ENCODE data around the gene ECE1. TPM values are rescaled to one million over a fixed set of nuclear protein-coding genes. Genes with fewer than 3 reads are reported as not detected.
"Not testable (repeated sequence)": the region's sequence is repeated elsewhere in the genome, so short reads cannot be mapped to it uniquely, and the experiment has no call there.

ECE1 gene
- total RNA-seq, 1 experiment from 2014 or later: 65.8 TPM

DNA sequence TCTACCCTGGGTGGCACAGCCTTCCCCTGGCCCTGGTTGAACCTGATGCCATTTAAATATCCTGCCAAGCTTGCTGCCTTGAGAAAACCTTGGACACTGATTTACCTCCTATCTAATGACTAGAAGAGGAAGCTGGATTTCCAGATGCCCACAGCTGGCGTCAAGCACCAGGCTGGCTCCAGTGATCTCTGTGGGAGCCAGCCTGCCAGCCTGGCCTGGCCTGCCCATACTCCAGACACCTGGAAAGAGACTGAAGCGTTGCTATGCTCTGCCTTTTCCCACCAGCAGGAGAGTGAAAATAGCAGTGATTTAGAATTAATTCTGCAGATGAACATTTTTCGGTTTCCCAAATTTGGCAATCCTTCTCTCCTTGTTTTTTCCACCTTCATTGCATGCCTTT, 102.0 kb downstream of the ECE1 start:
- DNase-seq (ENCODE audit: low spot score): no peak

DNA sequence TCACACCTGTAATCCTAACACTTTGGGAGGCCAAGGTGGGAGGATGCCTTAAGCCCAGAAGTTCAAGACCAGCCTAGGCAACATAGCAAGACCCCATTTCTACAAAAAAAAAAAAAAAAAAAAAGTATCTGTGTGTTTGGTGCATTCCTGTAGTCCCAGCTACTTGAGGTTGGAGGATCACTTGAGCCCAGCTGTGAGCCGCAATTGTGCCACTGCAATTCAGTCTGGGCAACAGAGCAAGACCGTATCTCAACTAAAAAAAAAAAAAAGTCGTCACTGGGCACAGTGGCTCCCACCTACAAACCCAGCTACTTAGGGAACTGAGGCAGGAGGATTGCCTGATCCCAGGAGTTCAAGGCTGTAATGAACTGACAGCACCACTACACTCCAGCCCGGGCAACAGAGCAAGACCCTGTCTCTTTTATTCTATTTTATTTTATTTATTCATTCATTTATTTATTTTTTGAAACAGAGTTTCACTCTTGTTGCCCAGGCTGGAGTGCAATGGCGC, 105.0 kb downstream of the ECE1 start:
- no peak for DNase-seq (ENCODE audit: low spot score)

DNA sequence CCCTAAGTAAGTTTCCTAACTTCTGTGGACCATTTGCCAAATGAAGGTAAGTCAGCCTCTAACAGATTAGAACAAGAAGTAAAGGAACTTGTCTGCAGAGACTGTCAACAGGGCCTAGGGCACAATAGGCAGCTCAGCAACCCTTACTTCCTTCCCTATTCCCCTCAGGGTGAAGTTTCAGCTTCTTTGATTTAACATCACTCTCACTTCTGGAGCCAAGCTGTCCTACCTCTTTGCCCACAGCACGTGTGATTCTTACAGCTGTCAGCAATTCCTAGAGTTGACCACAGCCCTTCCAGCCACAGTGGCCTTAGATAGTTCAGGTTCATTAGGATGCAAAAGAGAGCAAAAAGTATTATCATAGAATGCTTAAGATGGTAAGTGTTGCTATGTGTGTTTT, 106.0 kb downstream of the ECE1 start:
- no peak for DNase-seq (ENCODE audit: low spot score)

DNA sequence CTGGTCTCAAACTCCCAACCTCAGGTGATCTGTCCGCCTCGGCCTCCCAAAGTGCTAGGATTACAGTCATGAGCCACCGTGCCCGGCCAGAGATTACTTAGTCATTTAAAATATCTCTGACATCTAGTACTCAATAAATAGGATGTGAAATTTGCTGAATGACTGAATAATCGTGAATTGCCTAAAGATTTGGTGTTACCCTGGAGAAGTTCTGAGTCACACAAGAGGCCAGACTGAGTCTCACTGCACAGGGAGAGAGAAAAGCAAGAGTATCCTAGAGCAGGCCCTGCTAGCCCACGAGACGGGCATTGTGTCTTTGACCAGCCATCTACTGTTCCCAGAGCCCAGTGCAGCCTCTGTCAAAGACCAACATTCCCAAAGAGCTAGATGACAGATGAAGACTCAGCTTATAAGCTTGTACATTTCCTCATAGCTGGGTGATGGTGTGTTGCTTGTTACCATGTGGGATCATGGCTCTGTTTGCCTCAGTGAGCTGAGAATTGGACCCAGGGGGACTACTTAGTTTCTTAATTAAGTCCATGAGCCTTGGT, 108.0 kb downstream of the ECE1 start:
- no peak for DNase-seq (ENCODE audit: low spot score)

DNA sequence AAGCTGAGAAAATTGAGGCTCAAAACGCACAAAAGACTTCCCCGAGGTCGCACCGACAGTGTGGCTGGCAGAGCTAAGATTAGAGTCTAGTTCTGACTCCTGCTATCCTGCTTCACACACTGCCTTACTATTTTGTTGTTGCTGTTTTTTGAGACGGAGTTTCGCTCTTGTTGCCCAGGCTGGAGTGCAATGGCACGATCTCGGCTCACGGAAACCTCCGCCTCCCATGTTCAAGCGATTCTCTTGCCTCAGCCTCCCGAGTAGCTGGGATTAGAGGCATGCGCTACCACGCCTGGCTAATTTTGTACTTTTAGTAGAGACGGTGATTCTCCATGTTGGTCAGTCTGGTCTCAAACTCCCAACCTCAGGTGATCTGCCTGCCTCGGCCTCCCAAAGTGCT, 112.0 kb downstream of the ECE1 start:
- DNase-seq (ENCODE audit: low spot score): not testable (repeated sequence)

DNA sequence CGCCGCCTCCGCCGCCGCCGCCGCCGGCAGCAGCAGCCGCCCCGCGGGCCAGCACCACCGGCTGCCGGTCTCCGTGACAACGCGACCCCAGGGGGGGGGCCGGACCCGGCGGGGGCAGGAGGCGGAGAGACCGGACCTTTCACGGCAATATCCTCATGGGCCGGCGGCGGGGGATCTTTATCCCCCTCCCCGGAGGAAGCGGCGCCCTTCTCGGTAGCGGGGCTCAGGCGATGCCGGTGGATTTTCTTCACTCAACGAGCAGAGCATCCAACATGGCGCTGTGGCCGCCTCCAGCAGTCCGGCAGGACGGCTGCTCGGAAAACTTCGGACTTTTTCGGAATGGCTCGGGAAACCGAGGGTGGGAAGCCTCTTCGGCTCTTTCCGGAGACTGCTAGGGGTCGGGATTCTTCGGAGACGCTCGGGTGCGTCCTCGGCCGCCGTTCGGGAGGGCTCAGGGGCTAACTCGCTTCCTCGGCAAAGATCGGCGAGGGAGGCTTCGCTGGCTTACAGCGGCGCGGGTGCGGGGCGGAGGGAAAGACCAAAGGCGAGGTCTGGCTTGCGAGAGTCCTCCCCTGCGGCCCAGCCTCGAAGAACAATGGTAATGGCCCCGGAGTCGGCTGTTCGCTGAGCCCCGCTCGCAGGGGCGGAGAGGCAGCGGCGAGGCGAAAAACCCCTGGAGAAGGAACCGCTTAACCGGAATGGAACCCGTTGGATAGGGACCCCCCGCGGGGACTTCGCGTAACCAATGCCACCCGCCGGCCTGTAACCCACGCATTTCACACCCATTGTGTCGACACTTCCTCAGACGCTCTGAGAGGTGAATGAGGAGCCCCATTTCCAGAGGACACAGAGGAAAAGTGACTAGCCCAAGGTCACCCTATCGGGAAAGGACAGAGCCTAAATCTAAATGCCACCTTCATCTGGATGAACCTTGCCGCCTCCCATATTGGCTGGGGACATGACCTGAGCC, 113.4 kb downstream of the ECE1 start, which contains the start of gene EIF4G3:
TSS of gene EIF4G3 (minus strand) at position 312 of the 970 bp plus-strand sequence. CDS start 174,155 bp downstream, outside the sequence.
- peak; percentile 84 for DNase-seq (ENCODE audit: low spot score)

DNA sequence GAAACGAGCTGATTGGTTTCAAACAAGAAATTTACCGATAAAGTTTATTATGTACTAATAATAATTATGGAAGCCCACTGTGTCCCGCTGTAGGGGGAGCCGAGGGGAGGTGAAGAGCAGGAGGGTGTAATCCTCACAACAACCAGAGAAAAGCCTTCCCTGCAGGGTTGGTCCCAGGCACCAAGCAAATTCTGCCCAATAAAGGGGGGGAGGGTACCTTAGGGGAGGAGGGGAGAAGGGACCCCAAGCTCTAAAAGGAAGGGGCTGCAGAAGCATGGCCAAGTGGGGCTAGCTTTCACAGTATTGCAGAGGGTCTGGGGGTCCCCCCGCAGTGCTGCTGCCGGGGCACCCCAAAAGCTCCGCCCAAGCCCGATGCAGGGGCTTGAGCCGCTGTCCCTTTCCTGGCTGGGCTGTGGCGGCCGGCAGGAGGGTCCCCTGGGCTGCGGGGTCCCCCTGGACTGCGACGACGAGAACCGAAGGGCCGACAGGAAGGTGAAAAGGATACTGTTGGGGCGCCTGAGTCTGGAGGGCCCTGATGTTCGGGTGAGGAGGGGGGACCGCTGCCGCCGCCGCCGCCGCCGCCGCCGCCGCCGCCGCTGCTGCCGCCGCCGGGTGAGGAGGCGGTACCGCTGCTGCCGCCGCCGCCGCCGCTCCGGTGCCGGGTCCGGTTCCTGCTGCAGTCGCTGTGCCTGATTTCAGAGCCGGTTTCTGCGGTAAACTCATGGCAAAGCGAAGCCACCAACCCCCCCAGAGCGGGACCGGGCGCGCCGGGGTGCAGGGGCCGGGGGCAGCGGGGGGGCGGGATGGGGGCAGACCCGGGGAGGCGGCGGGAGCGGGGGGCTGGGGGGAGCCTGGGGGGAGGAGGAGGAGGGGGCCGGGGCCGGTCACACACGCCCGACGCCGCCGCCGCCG, 114.3 kb downstream of the ECE1 start:
- no peak for DNase-seq (ENCODE audit: low spot score)

DNA sequence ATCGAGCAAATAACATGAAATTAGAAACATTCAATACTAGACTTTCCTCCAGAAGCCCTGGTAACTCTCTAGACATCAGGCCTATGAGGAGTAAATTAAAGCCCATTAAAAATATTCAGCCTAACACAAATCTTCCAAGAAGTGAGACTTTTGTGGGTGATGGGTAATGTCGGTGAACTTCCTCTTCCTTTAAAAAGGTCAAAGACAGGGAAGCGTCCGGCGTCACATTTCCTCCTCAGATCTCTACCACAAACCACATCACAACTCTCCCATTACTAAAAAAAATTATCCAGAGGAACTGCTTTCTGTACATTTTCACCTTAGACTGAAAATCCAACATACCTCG, 115.0 kb downstream of the ECE1 start:
- DNase-seq (ENCODE audit: low spot score): peak; percentile 11

DNA sequence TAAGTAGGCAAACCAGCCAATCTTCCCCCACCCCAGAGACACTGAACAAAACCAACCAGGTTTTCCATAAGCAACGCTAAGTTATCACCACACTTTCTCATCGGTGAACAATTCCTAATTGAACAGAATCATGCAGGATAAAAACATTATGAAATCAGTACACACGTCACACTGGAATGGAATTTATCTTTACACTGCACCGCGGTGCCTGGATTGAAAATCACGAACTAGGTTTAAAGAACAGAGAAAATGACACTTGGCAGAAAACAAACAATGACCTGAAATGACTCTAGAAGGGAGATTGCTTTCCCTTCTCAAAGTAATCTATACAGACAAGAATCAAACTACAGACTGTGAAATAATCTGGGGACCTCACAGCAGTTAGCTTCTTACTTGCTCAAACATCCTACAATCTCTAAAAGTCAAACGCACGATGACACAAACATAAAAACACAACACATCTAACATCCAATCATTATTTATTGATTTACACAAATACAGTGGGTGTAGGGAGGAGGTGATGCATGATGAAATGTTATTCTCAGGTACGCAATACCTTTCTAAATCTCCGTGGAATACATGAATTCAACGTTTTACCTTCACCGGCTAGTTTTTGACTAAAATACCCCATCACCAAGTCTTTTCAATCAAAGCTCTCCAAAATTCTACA, 115.5 kb downstream of the ECE1 start:
- no peak for DNase-seq (ENCODE audit: low spot score)

DNA sequence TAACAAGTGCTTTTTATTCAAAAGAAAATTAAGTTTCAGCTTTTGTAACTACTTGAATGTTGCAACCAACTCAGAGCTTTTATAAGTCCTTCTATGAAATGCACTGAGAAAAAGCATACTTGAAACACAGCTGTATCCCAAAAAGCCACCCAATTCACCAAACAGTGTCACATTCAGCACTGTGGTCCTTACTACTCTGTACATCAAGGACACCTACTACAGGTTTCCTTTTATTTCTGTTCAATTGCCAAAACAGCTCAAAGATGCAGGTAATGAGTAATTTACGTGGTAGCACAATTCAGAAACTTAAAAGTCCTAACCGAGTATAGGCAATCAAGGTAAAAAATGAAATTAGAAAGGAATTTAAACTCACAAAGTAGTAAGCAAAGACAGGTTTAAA, 116.0 kb downstream of the ECE1 start:
- DNase-seq (ENCODE audit: low spot score): no peak

DNA sequence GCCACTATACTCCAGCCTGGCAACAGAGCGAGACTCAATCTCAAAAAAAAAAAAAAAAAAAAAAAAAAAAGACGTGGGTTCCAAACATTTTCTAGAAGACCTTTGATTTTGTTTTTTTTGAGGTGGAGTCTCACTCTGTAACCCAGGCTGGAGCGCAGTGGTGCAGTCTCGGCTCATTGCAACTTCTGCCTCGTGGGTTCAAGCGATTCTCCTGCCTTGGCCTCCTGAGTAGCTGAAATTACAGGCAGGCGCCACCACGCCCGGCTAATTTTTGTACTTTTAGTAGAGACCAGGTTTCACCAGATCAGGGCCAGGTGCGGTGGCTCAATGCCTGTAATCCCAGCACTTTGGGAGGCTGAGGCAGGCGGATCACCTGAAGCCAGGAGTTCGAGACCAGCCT, 117.2 kb downstream of the ECE1 start:
- DNase-seq (ENCODE audit: low spot score): not testable (repeated sequence)

DNA sequence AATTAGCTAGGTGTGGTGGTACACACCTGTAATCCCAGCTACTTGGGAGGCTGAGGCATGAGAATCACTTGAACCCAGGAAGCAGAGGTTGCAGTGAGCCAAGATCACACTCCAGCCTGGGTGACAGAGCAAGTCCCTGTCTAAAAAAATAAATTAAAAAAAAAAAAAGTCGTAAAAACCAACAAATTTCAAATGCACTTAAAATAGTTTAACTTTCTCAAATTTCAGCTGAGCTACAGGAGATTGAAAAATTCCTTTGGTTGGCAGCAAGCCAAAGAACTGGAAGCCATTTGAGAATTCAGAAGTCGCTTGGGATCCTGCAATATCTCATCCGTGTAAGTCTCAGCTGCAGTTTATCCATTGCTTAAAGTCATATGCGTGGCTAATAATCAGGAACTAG, 119.4 kb downstream of the ECE1 start:
- not testable (repeated sequence) for DNase-seq (ENCODE audit: low spot score)

DNA sequence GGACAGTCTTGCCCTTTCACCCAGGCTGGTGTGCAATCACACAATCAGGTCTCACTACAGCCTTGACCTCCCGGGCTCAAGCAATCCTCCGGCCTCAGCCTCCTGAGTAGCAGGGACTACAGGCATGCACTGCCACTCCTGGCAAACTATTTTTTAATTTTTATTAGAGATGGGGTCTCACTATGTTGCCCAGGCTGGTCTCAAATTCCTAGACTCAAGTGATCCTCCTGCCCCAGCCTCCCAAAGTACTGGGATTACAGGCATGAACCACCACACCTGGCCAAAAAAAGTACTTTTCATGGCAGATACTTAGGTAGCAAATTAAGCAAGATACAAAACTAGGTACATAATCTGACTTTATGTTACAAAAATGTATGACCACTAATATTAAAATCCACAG, 121.8 kb downstream of the ECE1 start:
- no peak for DNase-seq (ENCODE audit: low spot score)

Other genes starting within 250 kb of the ECE1 start
- 16.5 and 23.2 TPM in 2 replicates for gene EIF4G3, start 113.6 kb downstream of the ECE1 start, total RNA-seq (2014; rRNA removed; shearing (Covaris generic))
- gene NBPF3, start 149.7 kb upstream of the ECE1 start, total RNA-seq (2014; rRNA removed; shearing (Covaris generic)): 5.4 and 5.6 TPM in 2 replicates
- 0.19 TPM in 1 of 2 replicates, not detected in the other for gene ALPL, start 219.0 kb upstream of the ECE1 start, total RNA-seq (2014; rRNA removed; shearing (Covaris generic))